Type B pancreatic cell (in vitro differentiated cells): Measurements from ENCODE around the gene GLS2. TPM values are rescaled to one million over a fixed set of nuclear protein-coding genes. Genes with fewer than 3 reads are reported as not detected.

Source experiments
- DNase-seq: peaks from one replicate; pipeline ENCODE4 v3.0.0; 2021; ENCODE audit warnings: mixed read lengths; ENCODE audit not compliant: unreplicated experiment; ENCODE audit errors: extremely low spot score
- H3K27ac Mint-ChIP-seq: 2 replicates; pipeline ENCODE4 v1.8.0; 2021; ENCODE audit warnings: mild to moderate bottlenecking, mixed read lengths
- H3K27me3 Mint-ChIP-seq: 2 replicates; pipeline ENCODE4 v1.8.0; 2021; ENCODE audit warnings: mixed read lengths
- H3K36me3 Mint-ChIP-seq: 2 replicates; pipeline ENCODE4 v1.8.0; 2021; ENCODE audit warnings: mixed read lengths
- H3K4me1 Mint-ChIP-seq: one replicate; pipeline ENCODE4 v1.8.0; 2021; ENCODE audit warnings: mixed read lengths; ENCODE audit not compliant: unreplicated experiment
- H3K4me3 Mint-ChIP-seq: 2 replicates; pipeline ENCODE4 v1.8.0; 2021; ENCODE audit warnings: mild to moderate bottlenecking, mixed read lengths
- H3K9me3 Mint-ChIP-seq: 2 replicates; pipeline ENCODE4 v1.8.0; 2021; ENCODE audit warnings: mixed read lengths
- CTCF ChIP-seq: fragments of 200-600 bp; sonication (generic); conservative IDR thresholded peaks from 2 replicates; pipeline ENCODE4 v1.5.0; 2021; ENCODE audit warnings: antibody characterized with exemption, mild to moderate bottlenecking
- total RNA-seq: library from RNA; stranded (reverse); gene quantifications from 2 replicates; pipeline ENCODE4 v1.2.1, GENCODE V29; 2021; ENCODE audit warnings: low replicate concordance

GLS2 gene
- total RNA-seq, 1 donor from 2014 or later, result 6.7 TPM

GRCh38 chr12:56431850-56432249 lies 56.1 kb downstream of the GLS2 start:
- H3K9me3 Mint-ChIP-seq, result no peaks in the 10 kb centered on the region
- H3K27ac Mint-ChIP-seq, result no peak overlapping the region
- H3K4me1 Mint-ChIP-seq, result no peaks in the 10 kb centered on the region
- H3K27me3 Mint-ChIP-seq, result no peaks in the 10 kb centered on the region
- H3K4me3 Mint-ChIP-seq, result no peak overlapping the region
- no peak for DNase-seq
- H3K36me3 Mint-ChIP-seq, result peaks cover 13% of the 10 kb centered on the region
- TF ChIP-seq CTCF, result no peak

DNA sequence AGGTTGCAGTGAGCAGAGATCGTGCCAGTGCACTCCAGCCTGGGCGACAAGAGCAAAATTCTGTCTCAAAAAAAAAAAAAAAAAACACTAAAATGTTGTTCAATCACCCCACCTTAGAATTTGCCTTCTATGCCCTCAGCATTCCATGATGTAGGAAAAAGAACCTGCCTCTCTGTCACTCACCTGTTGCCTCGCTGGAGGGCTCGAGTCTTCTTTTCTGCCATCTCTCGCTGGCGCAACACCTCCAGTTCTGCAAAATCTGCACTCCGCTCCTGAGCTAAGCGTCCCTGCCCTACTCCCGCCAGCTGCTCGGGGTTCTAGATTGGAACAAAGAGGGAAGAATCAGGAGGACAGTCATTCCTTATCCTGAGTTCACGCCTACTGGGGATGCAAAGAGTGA lies 56.7 kb downstream of the GLS2 start:
- no peak overlapping the region for H3K27ac Mint-ChIP-seq
- no peaks in the 10 kb centered on the region for H3K27me3 Mint-ChIP-seq
- TF ChIP-seq CTCF, result no peak
- no peak for DNase-seq
- no peak overlapping the region for H3K4me3 Mint-ChIP-seq
- no peaks in the 10 kb centered on the region for H3K9me3 Mint-ChIP-seq
- H3K36me3 Mint-ChIP-seq, result peaks cover 13% of the 10 kb centered on the region
- no peaks in the 10 kb centered on the region for H3K4me1 Mint-ChIP-seq

- peaks cover 14% of the 10 kb centered on the region for H3K36me3 Mint-ChIP-seq
Observed at GRCh38 chr12:56425940-56426438, 62.0 kb downstream of the GLS2 start.

DNA sequence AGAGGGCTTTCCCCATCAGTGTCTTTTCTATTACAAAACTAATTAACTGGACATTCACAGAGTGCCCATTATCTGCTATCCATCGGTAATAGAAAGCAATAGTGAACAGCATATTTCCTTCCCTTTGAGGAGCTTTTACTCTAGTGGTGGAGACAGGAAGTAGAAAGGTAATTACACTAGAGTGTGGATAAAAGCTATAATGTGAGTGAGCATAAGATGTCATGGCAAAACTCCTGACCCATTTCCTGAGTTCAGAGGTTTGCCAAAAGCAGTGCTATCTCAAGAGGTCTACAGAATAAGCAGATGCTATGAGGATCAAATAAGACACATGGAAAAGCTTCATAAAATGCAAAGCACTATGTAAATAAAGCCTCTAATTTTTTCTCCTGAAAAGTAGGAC lies 62.8 kb downstream of the GLS2 start:
- Mint-ChIP-seq H3K4me3 (no peak overlapping the region), H3K4me1 (no peaks in the 10 kb centered on the region), H3K27ac (no peak overlapping the region), H3K36me3 (peaks cover 16% of the 10 kb centered on the region), H3K9me3 (no peaks in the 10 kb centered on the region), H3K27me3 (no peaks in the 10 kb centered on the region)
- no peak for DNase-seq
- TF ChIP-seq CTCF, result no peak

More at GRCh38 chr12:56425940-56426438, 62.0 kb downstream of the GLS2 start:
- H3K9me3 Mint-ChIP-seq, result no peaks in the 10 kb centered on the region
- no peak for TF ChIP-seq CTCF
- no peak overlapping the region for H3K4me3 Mint-ChIP-seq
- H3K4me1 Mint-ChIP-seq, result no peaks in the 10 kb centered on the region
- no peaks in the 10 kb centered on the region for H3K27me3 Mint-ChIP-seq
- H3K27ac Mint-ChIP-seq, result no peak overlapping the region
- no peak for DNase-seq

Other genes with a start within 250 kb of the GLS2 start
- gene ANKRD52, start 229.8 kb downstream of the GLS2 start, total RNA-seq, result 52.9 and 56.1 TPM in 2 replicates
- 21.3 and 26.4 TPM in 2 replicates for gene COQ10A, start 221.2 kb downstream of the GLS2 start, total RNA-seq
- gene CS, start 187.8 kb downstream of the GLS2 start, total RNA-seq, result 278 and 290 TPM in 2 replicates
- gene CNPY2, start 172.2 kb downstream of the GLS2 start, total RNA-seq, result 194 and 217 TPM in 2 replicates
- 58.3 and 77.5 TPM in 2 replicates for gene PAN2, start 154.2 kb downstream of the GLS2 start, total RNA-seq
- 0.48 and 1.3 TPM in 2 replicates for gene IL23A, start 149.3 kb downstream of the GLS2 start, total RNA-seq
- gene STAT2, start 128.1 kb downstream of the GLS2 start, total RNA-seq, result 132 and 139 TPM in 2 replicates
- gene APOF, start 125.3 kb downstream of the GLS2 start, total RNA-seq, result not detected in 2 replicates
- 23.0 and 57.4 TPM in 2 replicates for gene TIMELESS, start 38.7 kb downstream of the GLS2 start, total RNA-seq
- gene MIP, start 33.5 kb downstream of the GLS2 start, total RNA-seq, result not detected in 2 replicates
- 3.7 and 4.8 TPM in 2 replicates for gene SPRYD4, start 19.6 kb downstream of the GLS2 start, total RNA-seq
- gene RBMS2, start 33.7 kb upstream of the GLS2 start, total RNA-seq, result 42.7 and 45.9 TPM in 2 replicates
- 108 and 112 TPM in 2 replicates for gene BAZ2A, start 142.2 kb upstream of the GLS2 start, total RNA-seq
- gene ATP5F1B, start 157.8 kb upstream of the GLS2 start, total RNA-seq, result 692 and 828 TPM in 2 replicates
- gene PTGES3, start 200.1 kb upstream of the GLS2 start, total RNA-seq, result 219 and 222 TPM in 2 replicates
- gene NACA, start 237.1 kb upstream of the GLS2 start, total RNA-seq, result 988 and 997 TPM in 2 replicates